ENCODE measurements around the gene TAS2R1.

Gene TAS2R1

GRCh38 chr5:9582406-9582805, 47.7 kb downstream of the TAS2R1 start:
- FAIRE-seq, result no peak

Data from G401.6 (cell line).